Panc1 (cell line): ENCODE measurements around the gene SLC40A1. TPM values are rescaled to one million over a fixed set of nuclear protein-coding genes. Genes with fewer than 3 reads are reported as not detected.

Experiments
- ATAC-seq: fragments of 200-7000 bp; cut with Tn5 transposase; 2 replicates; pipeline ENCODE4 v1.9.1; 2020; ENCODE audit warnings: mild to moderate bottlenecking, moderate library complexity
- BruUV-seq: library from RNA; stranded (reverse); fragments of 400-500 nt; replicated peaks from 2 replicates; lab custom pipeline; 2021; lab: Mats Ljungman, UMichigan
- CTCF ChIA-PET: fragments of 300-600 bp; sonication (Branson Sonifier 250); formaldehyde crosslinking; loops from one replicate; lab custom pipeline; 2022; ENCODE audit warnings: antibody characterized with exemption; lab: Charles Lee
- POLR2A ChIA-PET: fragments of 300-600 bp; sonication (Branson Sonifier 250); formaldehyde crosslinking; loops from one replicate; lab custom pipeline; 2022; ENCODE audit warnings: antibody characterized with exemption; lab: Charles Lee
- DNase-seq: peaks from one replicate; pipeline ENCODE4 v3.0.0-alpha.2; 2010; ENCODE audit warnings: low read depth, low spot score
- H3K27ac ChIP-seq: 2 replicates; pipeline ENCODE4 v1.5.1; 2011; ENCODE audit warnings: mild to moderate bottlenecking, low read length, inconsistent platforms
- H3K27me3 ChIP-seq: fragments of 200-500 bp; sonication (Bioruptor generic); 2 replicates; pipeline ENCODE4 v1.6.0; 2014; ENCODE audit warnings: low read length, inconsistent platforms; ENCODE audit not compliant: control insufficient read depth, insufficient read depth
- H3K36me3 ChIP-seq: fragments of 200-500 bp; sonication (Bioruptor generic); 2 replicates; pipeline ENCODE4 v1.5.1; 2014; ENCODE audit warnings: inconsistent platforms, mild to moderate bottlenecking, low read length, moderate library complexity; ENCODE audit not compliant: control insufficient read depth, insufficient read depth
- H3K4me1 ChIP-seq: 2 replicates; pipeline ENCODE4 v1.5.1; 2011; ENCODE audit warnings: inconsistent platforms, mild to moderate bottlenecking, low read length, moderate library complexity; ENCODE audit not compliant: control insufficient read depth, insufficient read depth
- H3K4me3 ChIP-seq, 2 experiments: 2 replicates each; pipeline ENCODE4 v1.5.1; 2011 to 2012; ENCODE audit warnings: low read depth in 2 of 2, low read length in 2 of 2, mild to moderate bottlenecking in 2 of 2, inconsistent platforms in 1 of 2, moderate library complexity in 1 of 2
- H3K9me3 ChIP-seq: fragments of 200-500 bp; sonication (Bioruptor generic); 2 replicates; pipeline ENCODE4 v1.5.1; 2014; ENCODE audit warnings: low read depth, mild to moderate bottlenecking, inconsistent platforms, low read length, moderate library complexity; ENCODE audit not compliant: control insufficient read depth, insufficient read depth
- CTCF ChIP-seq: fragments of 450-650 bp; IDR thresholded peaks from 2 replicates; pipeline ENCODE4 v1.5.1; 2017; ENCODE audit warnings: mild to moderate bottlenecking
- POLR2AphosphoS5 ChIP-seq: IDR thresholded peaks from 2 replicates; pipeline ENCODE4 v1.6.1; 2012; ENCODE audit warnings: mild to moderate bottlenecking, low read depth, low read length, moderate library complexity
- SIN3A ChIP-seq: IDR thresholded peaks from 2 replicates; pipeline ENCODE4 v1.6.1; 2012; ENCODE audit warnings: low read depth, mild to moderate bottlenecking, low read length, moderate library complexity, borderline replicate concordance; ENCODE audit not compliant: insufficient read depth
- TCF7L2 ChIP-seq: IDR thresholded peaks from 2 replicates; pipeline ENCODE4 v1.6.1; 2011; ENCODE audit warnings: mild to moderate bottlenecking, low read depth, low read length, inconsistent platforms
- in situ Hi-C: cut with HindIII; loops from 2 replicates; pipeline ENCODE4 v1.10.0; 2016; ENCODE audit warnings: low sequenced_read_pairs, low pct_unique_long_range_greater_than_20kb
- intact Hi-C: fragments of 100-400 bp; cut with micrococcal nuclease; formaldehyde crosslinking; loops from one replicate; pipeline ENCODE4 v1.10.0; 2022; ENCODE audit not compliant: unreplicated experiment
- total RNA-seq: library from RNA; stranded (reverse); gene quantifications from one replicate; pipeline ENCODE4 v1.2.1, GENCODE V29; 2021; ENCODE audit not compliant: unreplicated experiment
- TF ChIP-seq, protein P1 (sequence below), 2 experiments: IDR thresholded peaks; 2 replicates each; pipeline ENCODE4 v1.6.1; 2011 to 2012; ENCODE audit warnings: low read depth in 2 of 2, control low read depth in 1 of 2, low read length in 1 of 2, mild to moderate bottlenecking in 1 of 2, moderate library complexity in 1 of 2; ENCODE audit not compliant: insufficient read depth in 1 of 2

The SLC40A1 gene
- total RNA-seq, 1 experiment from 2014 or later: 0.74 TPM

- Histone ChIP-seq H3K4me3 (no peak overlapping the region), H3K4me1 (no peaks in the 10 kb centered on the region), H3K9me3 (no peaks in the 10 kb centered on the region), H3K36me3 (no peaks in the 10 kb centered on the region), H3K27me3 (peaks cover 2% of the 10 kb centered on the region; the same call in 1 of the 2 replicates), H3K27ac (no peak overlapping the region)
- DNase-seq (no peak), ATAC-seq (no peak)
- intact Hi-C loops (no loop called here), in situ Hi-C loops (no loop called here)
- BruUV-seq: no TSS peak
- TF ChIP-seq, protein P1, sequence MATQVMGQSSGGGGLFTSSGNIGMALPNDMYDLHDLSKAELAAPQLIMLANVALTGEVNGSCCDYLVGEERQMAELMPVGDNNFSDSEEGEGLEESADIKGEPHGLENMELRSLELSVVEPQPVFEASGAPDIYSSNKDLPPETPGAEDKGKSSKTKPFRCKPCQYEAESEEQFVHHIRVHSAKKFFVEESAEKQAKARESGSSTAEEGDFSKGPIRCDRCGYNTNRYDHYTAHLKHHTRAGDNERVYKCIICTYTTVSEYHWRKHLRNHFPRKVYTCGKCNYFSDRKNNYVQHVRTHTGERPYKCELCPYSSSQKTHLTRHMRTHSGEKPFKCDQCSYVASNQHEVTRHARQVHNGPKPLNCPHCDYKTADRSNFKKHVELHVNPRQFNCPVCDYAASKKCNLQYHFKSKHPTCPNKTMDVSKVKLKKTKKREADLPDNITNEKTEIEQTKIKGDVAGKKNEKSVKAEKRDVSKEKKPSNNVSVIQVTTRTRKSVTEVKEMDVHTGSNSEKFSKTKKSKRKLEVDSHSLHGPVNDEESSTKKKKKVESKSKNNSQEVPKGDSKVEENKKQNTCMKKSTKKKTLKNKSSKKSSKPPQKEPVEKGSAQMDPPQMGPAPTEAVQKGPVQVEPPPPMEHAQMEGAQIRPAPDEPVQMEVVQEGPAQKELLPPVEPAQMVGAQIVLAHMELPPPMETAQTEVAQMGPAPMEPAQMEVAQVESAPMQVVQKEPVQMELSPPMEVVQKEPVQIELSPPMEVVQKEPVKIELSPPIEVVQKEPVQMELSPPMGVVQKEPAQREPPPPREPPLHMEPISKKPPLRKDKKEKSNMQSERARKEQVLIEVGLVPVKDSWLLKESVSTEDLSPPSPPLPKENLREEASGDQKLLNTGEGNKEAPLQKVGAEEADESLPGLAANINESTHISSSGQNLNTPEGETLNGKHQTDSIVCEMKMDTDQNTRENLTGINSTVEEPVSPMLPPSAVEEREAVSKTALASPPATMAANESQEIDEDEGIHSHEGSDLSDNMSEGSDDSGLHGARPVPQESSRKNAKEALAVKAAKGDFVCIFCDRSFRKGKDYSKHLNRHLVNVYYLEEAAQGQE (IDR thresholded peaks at IDR 0.05; ENCODE audit: insufficient read depth in 1 of 2, low read depth in 2 of 2, low read length in 1 of 2): no peak
- no peak for TF ChIP-seq POLR2AphosphoS5
- no peak for TF ChIP-seq CTCF
- no peak for TF ChIP-seq TCF7L2
- TF ChIP-seq SIN3A: no peak
- ChIA-PET POLR2A (no interaction called here), CTCF (no interaction called here)
Measured at GRCh38 chr2:189560273-189560586, 20.4 kb downstream of the SLC40A1 start.

- Histone ChIP-seq H3K4me1 (no peaks in the 10 kb centered on the region), H3K9me3 (no peaks in the 10 kb centered on the region), H3K4me3 (no peak overlapping the region), H3K36me3 (no peaks in the 10 kb centered on the region), H3K27me3 (no peaks in the 10 kb centered on the region; the same call in 1 of the 2 replicates), H3K27ac (no peak overlapping the region)
- intact Hi-C loops: no loop called here
- TF ChIP-seq TCF7L2: no peak
- TF ChIP-seq SIN3A: no peak
- TF ChIP-seq CTCF: no peak
- TF ChIP-seq, protein P1 (IDR thresholded peaks at IDR 0.05; ENCODE audit: insufficient read depth in 1 of 2, low read depth in 2 of 2, low read length in 1 of 2): no peak
- TF ChIP-seq POLR2AphosphoS5: no peak
- in situ Hi-C loops: no loop called here
- POLR2A ChIA-PET: no interaction called here
- no TSS peak for BruUV-seq
- no peak for DNase-seq
- CTCF ChIA-PET: no interaction called here
- ATAC-seq: no peak
Measured at GRCh38 chr2:189559579-189560272, 20.9 kb downstream of the SLC40A1 start.
